ENCODE results near the gene SLC27A5. TPM values are rescaled to one million over a fixed set of nuclear protein-coding genes. Genes with fewer than 3 reads are reported as not detected.

The SLC27A5 gene
- total and polyA plus RNA-seq, 9 of the 15 experiments (the other 6 are each of a cell fraction or from before 2014, with no cell fraction given) = 42.2 to 318 (median 64.7) TPM

DNA sequence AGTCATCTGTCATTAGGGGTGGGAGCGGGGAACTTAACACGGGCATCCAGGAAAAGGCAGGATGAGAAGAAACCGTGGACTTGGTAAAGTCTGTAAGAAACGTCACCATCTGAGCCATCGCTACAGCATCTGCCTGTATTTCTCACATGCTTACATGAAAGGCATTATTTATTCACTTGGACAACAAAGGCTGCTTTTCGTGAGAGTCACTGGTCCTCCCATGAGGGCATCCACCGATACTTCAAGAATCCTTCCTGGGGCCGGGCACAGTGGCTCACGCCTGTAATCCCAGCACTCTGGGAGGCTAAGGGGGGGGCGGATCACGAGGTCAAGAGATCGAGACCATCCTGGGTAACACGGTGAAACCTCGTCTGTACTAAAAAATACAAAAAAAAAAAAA lies 19.5 kb downstream of the SLC27A5 start:
- Histone ChIP-seq H3K27me3 (ENCODE audit: control insufficient read depth in 2 of 2, insufficient read depth in 2 of 2, low read length in 2 of 2) (no peaks in the 10 kb centered on the region), H3K9ac (ENCODE audit: insufficient read depth in 1 of 2, low read depth in 2 of 2, low read length in 2 of 2) (no peak overlapping the region), H3K79me2 (ENCODE audit: control insufficient read depth, insufficient read depth, low read length) (peaks cover 56% of the 10 kb centered on the region), H3K4me3 (no peak overlapping the region), H3K4me1 (replicated peaks in 1 of 2; ENCODE audit: control insufficient read depth in 2 of 2, insufficient read depth in 2 of 2, low read length in 2 of 2) (peaks cover 16 to 25% of the 10 kb centered on the region in 2 experiments; a peak in 4 of 5 replicates), H3K9me1 (ENCODE audit: control insufficient read depth, insufficient read depth, low read length) (no peaks in the 10 kb centered on the region), H3K36me3 (ENCODE audit: control insufficient read depth, insufficient read depth, low read length) (peaks cover 19% of the 10 kb centered on the region; the same call in 2 of the 3 replicates), H3K4me2 (ENCODE audit: insufficient read depth, low read length) (no peak overlapping the region), H2AFZ (ENCODE audit: low read depth, low read length) (no peak overlapping the region), H3K27ac (ENCODE audit: extremely low read depth, low read depth, low read length) (no peak overlapping the region), H3K9me3 (replicated peaks; ENCODE audit: control insufficient read depth, insufficient read depth, low read depth, low read length) (no peaks in the 10 kb centered on the region), H4K20me1 (replicated peaks; ENCODE audit: control insufficient read depth, insufficient read depth, low read length) (no peaks in the 10 kb centered on the region)
- intact Hi-C loops (cut with micrococcal nuclease) (no loop called here), in situ Hi-C loops (cut with MboI) (no loop called here)
- FAIRE-seq (no peak), ATAC-seq (no peak), DNase-seq (ENCODE audit: extremely low read depth in 1 of 4, low spot score in 3 of 4) (no peak)
- ChIA-PET POLR2A (no interaction called here), CTCF (ENCODE audit: low intra/inter-chr PET ratio) (no interaction called here)
- TF ChIP-seq KAT7 (CRISPR knock-in tag; IDR thresholded peaks at IDR 0.05; ENCODE audit: borderline replicate concordance) = no peak
- TF ChIP-seq GABPA (tag; conservative IDR thresholded peaks at IDR 0.05; ENCODE audit: low read depth) = no peak
- no peak for TF ChIP-seq SMARCC2 (IDR thresholded peaks at IDR 0.05; ENCODE audit: low read depth)
- TF ChIP-seq MEIS2 (IDR thresholded peaks at IDR 0.05; ENCODE audit: partially characterized antibody) = no peak
- no peak for TF ChIP-seq MTA1 (IDR thresholded peaks at IDR 0.05; ENCODE audit: borderline replicate concordance)
- TF ChIP-seq CTBP1 (IDR thresholded peaks at IDR 0.05; ENCODE audit: borderline replicate concordance) = no peak
- TF ChIP-seq, protein P1, sequence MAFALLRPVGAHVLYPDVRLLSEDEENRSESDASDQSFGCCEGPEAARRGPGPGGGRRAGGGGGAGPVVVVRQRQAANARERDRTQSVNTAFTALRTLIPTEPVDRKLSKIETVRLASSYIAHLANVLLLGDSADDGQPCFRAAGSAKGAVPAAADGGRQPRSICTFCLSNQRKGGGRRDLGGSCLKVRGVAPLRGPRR (CRISPR knock-in tag; IDR thresholded peaks at IDR 0.05) = no peak
- TF ChIP-seq, protein P2, sequence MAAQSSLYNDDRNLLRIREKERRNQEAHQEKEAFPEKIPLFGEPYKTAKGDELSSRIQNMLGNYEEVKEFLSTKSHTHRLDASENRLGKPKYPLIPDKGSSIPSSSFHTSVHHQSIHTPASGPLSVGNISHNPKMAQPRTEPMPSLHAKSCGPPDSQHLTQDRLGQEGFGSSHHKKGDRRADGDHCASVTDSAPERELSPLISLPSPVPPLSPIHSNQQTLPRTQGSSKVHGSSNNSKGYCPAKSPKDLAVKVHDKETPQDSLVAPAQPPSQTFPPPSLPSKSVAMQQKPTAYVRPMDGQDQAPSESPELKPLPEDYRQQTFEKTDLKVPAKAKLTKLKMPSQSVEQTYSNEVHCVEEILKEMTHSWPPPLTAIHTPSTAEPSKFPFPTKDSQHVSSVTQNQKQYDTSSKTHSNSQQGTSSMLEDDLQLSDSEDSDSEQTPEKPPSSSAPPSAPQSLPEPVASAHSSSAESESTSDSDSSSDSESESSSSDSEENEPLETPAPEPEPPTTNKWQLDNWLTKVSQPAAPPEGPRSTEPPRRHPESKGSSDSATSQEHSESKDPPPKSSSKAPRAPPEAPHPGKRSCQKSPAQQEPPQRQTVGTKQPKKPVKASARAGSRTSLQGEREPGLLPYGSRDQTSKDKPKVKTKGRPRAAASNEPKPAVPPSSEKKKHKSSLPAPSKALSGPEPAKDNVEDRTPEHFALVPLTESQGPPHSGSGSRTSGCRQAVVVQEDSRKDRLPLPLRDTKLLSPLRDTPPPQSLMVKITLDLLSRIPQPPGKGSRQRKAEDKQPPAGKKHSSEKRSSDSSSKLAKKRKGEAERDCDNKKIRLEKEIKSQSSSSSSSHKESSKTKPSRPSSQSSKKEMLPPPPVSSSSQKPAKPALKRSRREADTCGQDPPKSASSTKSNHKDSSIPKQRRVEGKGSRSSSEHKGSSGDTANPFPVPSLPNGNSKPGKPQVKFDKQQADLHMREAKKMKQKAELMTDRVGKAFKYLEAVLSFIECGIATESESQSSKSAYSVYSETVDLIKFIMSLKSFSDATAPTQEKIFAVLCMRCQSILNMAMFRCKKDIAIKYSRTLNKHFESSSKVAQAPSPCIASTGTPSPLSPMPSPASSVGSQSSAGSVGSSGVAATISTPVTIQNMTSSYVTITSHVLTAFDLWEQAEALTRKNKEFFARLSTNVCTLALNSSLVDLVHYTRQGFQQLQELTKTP (IDR thresholded peaks at IDR 0.05; ENCODE audit: low read depth in 1 of 2, partially characterized antibody in 2 of 2) = no peak
- TF ChIP-seq ZNF174 (CRISPR knock-in tag; IDR thresholded peaks at IDR 0.05) = no peak
- no peak for TF ChIP-seq SMARCB1 (IDR thresholded peaks at IDR 0.05; ENCODE audit: insufficient read length, low read depth)
- TF ChIP-seq ELF4 (CRISPR knock-in tag; IDR thresholded peaks at IDR 0.05) = no peak
- TF ChIP-seq, protein P3, sequence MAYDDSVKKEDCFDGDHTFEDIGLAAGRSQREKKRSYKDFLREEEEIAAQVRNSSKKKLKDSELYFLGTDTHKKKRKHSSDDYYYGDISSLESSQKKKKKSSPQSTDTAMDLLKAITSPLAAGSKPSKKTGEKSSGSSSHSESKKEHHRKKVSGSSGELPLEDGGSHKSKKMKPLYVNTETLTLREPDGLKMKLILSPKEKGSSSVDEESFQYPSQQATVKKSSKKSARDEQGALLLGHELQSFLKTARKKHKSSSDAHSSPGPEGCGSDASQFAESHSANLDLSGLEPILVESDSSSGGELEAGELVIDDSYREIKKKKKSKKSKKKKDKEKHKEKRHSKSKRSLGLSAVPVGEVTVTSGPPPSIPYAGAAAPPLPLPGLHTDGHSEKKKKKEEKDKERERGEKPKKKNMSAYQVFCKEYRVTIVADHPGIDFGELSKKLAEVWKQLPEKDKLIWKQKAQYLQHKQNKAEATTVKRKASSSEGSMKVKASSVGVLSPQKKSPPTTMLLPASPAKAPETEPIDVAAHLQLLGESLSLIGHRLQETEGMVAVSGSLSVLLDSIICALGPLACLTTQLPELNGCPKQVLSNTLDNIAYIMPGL (CRISPR knock-in tag; IDR thresholded peaks at IDR 0.05) = no peak
- TF ChIP-seq ZFX (CRISPR knock-in tag; IDR thresholded peaks at IDR 0.05) = no peak
- TF ChIP-seq, protein P4, sequence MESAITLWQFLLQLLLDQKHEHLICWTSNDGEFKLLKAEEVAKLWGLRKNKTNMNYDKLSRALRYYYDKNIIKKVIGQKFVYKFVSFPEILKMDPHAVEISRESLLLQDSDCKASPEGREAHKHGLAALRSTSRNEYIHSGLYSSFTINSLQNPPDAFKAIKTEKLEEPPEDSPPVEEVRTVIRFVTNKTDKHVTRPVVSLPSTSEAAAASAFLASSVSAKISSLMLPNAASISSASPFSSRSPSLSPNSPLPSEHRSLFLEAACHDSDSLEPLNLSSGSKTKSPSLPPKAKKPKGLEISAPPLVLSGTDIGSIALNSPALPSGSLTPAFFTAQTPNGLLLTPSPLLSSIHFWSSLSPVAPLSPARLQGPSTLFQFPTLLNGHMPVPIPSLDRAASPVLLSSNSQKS (CRISPR knock-in tag; IDR thresholded peaks at IDR 0.05) = no peak
- TF ChIP-seq STAT5A (IDR thresholded peaks at IDR 0.05; ENCODE audit: borderline replicate concordance, low read length) = no peak
- no peak for TF ChIP-seq SUPT5H (IDR thresholded peaks at IDR 0.05)
- WGBS (ENCODE audit: insufficient coverage, low coverage, missing lambda C conversion rate) = 86% methylated on average over 14 of the region's 14 CpGs
- BruUV-seq (replicated peaks) = no TSS peak

Data from K562 (cell line).